AG09319 (cell line): ENCODE data around the gene SLC10A1.

Experiments
- DNase-seq: peaks from one replicate; pipeline ENCODE4 v3.0.0-alpha.2; 2010; ENCODE audit warnings: low read depth; ENCODE audit errors: extremely low read depth
- TF ChIP-seq, protein P1 (sequence below): IDR thresholded peaks from 2 replicates; pipeline ENCODE4 v1.5.1; 2011; ENCODE audit warnings: low read depth, mild to moderate bottlenecking, inconsistent platforms, low read length, moderate library complexity

Gene SLC10A1

DNA sequence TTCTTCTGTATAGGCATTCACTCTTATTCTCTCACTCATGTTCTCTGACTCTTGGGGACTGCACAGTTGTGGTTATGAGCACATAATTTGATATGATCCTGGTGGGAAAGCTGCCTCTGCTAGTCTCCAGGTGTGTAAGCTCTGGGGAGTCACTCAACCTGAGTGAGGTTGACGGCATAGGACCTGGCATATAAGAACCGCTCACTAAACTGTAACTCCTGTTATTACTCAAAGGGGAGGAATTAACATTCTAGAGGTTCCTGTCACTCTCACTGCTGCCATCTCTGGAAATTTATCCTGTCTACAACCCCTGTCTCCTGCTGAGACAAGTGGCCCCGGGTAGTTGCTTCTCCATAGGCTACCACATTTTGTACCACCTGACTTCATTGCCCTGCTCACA, 16.1 kb downstream of the SLC10A1 start:
- DNase-seq, result no peak
- TF ChIP-seq, protein P1, sequence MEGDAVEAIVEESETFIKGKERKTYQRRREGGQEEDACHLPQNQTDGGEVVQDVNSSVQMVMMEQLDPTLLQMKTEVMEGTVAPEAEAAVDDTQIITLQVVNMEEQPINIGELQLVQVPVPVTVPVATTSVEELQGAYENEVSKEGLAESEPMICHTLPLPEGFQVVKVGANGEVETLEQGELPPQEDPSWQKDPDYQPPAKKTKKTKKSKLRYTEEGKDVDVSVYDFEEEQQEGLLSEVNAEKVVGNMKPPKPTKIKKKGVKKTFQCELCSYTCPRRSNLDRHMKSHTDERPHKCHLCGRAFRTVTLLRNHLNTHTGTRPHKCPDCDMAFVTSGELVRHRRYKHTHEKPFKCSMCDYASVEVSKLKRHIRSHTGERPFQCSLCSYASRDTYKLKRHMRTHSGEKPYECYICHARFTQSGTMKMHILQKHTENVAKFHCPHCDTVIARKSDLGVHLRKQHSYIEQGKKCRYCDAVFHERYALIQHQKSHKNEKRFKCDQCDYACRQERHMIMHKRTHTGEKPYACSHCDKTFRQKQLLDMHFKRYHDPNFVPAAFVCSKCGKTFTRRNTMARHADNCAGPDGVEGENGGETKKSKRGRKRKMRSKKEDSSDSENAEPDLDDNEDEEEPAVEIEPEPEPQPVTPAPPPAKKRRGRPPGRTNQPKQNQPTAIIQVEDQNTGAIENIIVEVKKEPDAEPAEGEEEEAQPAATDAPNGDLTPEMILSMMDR, result no peak

GRCh38 chr14:69780092-69780491, 16.9 kb downstream of the SLC10A1 start:
- DNase-seq, result no peak
- TF ChIP-seq, protein P1, result no peak

GRCh38 chr14:69779088-69779487, 18.0 kb downstream of the SLC10A1 start:
- no peak for DNase-seq
- TF ChIP-seq, protein P1, result no peak

- DNase-seq, result no peak
These were observed 20.1 kb downstream of the SLC10A1 start for GRCh38 chr14:69776875-69777453.

GRCh38 chr14:69775012-69775411, 22.0 kb downstream of the SLC10A1 start:
- TF ChIP-seq, protein P1, result no peak
- no peak for DNase-seq

More at GRCh38 chr14:69776875-69777453, 20.1 kb downstream of the SLC10A1 start:
- TF ChIP-seq, protein P1, result no peak

GRCh38 chr14:69773571-69774276, 23.3 kb downstream of the SLC10A1 start:
- TF ChIP-seq, protein P1, result no peak
- no peak for DNase-seq
